LNCAP (cell line): Measurements from ENCODE around the gene PPCS.

Experiments
- CTCF ChIP-seq: fragments of 450-650 bp; IDR thresholded peaks from 2 replicates; pipeline ENCODE4 v1.5.1; 2017; ENCODE audit warnings: mild to moderate bottlenecking

The PPCS gene

GRCh38 chr1:42456010-42456753 is at the start of gene PPCS, which contains the start of gene ZMYND12:
Gene PPCS, plus strand, starts transcription at chr1:42456543. Its CDS starts 23 bp downstream, at chr1:42456566.
Gene ZMYND12, minus strand, starts transcription at chr1:42456022. Its CDS starts 25 bp downstream, at chr1:42455997.
- no peak for TF ChIP-seq CTCF

GRCh38 chr1:42414551-42415496 is 41.5 kb upstream of the PPCS start:
- TF ChIP-seq CTCF, result no peak

- TF ChIP-seq CTCF, result no peak
Observed at GRCh38 chr1:42417166-42417565, 39.2 kb upstream of the PPCS start.

GRCh38 chr1:42418516-42418915 is 37.8 kb upstream of the PPCS start:
- no peak for TF ChIP-seq CTCF

GRCh38 chr1:42419126-42419821 is 37.1 kb upstream of the PPCS start:
- no peak for TF ChIP-seq CTCF

GRCh38 chr1:42420121-42420520 is 36.2 kb upstream of the PPCS start:
- no peak for TF ChIP-seq CTCF

GRCh38 chr1:42420911-42421585 is 35.3 kb upstream of the PPCS start:
- TF ChIP-seq CTCF, result no peak
